Peyer's patch (tissue), 4 donors: ENCODE measurements around the gene NUSAP1.

Experiments used
- CTCF ChIP-seq, 6 experiments: fragments of 450-650 bp in 4 of 6; fragments of 200-600 bp in 2 of 6; sonication (generic) in 1 of 6; IDR thresholded peaks; one replicate each; pipeline ENCODE4 v1.5.1; 2017 to 2019; ENCODE audit warnings: antibody characterized with exemption in 6 of 6, mild to moderate bottlenecking in 3 of 6, moderate library complexity in 1 of 6
- POLR2A ChIP-seq, 2 donors: fragments of 450-650 bp; IDR thresholded peaks; one replicate each; pipeline ENCODE4 v1.5.1; 2017; ENCODE audit warnings: antibody characterized with exemption in 2 of 2, mild to moderate bottlenecking in 2 of 2, moderate library complexity in 2 of 2

- TF ChIP-seq POLR2A (IDR thresholded peaks at IDR 0.05) = no peak
- TF ChIP-seq CTCF (IDR thresholded peaks at IDR 0.05) = no peak
These were observed 3.9 kb downstream of the NUSAP1 start for GRCh38 chr15:41336549-41336948.
